HCT116 (cell line): ENCODE results near the gene PDSS2. TPM values are rescaled to one million over a fixed set of nuclear protein-coding genes. Genes with fewer than 3 reads are reported as not detected.

Source experiments
- ATAC-seq: fragments of 200-7000 bp; cut with Tn5 transposase; 2 replicates; pipeline ENCODE4 v1.9.1; 2020; ENCODE audit warnings: mild to moderate bottlenecking, moderate library complexity
- BruUV-seq: library from RNA; stranded (reverse); fragments of 400-500 nt; replicated peaks from 2 replicates; lab custom pipeline; 2021; lab: Mats Ljungman, UMichigan
- CTCF ChIA-PET: fragments of 300-600 bp; sonication (Branson Sonifier 250); formaldehyde crosslinking; loops from one replicate; lab custom pipeline; 2021; ENCODE audit warnings: antibody characterized with exemption; lab: Charles Lee
- POLR2A ChIA-PET: fragments of 300-600, 350-600 bp; sonication (Branson Sonifier 250); formaldehyde crosslinking; loops from one replicate; lab custom pipeline; 2021; ENCODE audit warnings: antibody characterized with exemption; lab: Charles Lee
- RAD21 ChIA-PET, 2 experiments: fragments of 300-600 bp; sonication (Branson Sonifier 250); formaldehyde crosslinking; loops; one replicate each; lab custom pipeline; 2023; ENCODE audit warnings: low total read pairs in 2 of 2; ENCODE audit not compliant: uncharacterized antibody in 2 of 2, unreplicated experiment in 2 of 2, low non-redundant PET in 1 of 2; lab: Charles Lee
- DNase-seq: peaks from one replicate; pipeline ENCODE4 v3.0.0-alpha.2; 2010; ENCODE audit warnings: low read depth, low spot score
- H2AFZ ChIP-seq: fragments of 200-600 bp; shearing (Covaris generic), sonication (generic); 2 replicates; pipeline ENCODE4 v1.6.1; 2017; ENCODE audit warnings: low read depth, mixed run types, mixed read lengths, antibody characterized with exemption, low read length; ENCODE audit not compliant: poor library complexity, severe bottlenecking
- H3K27ac ChIP-seq: 2 replicates; pipeline ENCODE4 v1.5.1; 2012; ENCODE audit warnings: low read depth, low read length
- H3K27me3 ChIP-seq: fragments of 200-600 bp; sonication (generic); 2 replicates; pipeline ENCODE4 v1.6.1; 2016; ENCODE audit warnings: mixed run types, low read length, mixed read lengths; ENCODE audit not compliant: insufficient read depth
- H3K36me3 ChIP-seq, 2 experiments: fragments of 200-500 bp in 1 of 2; fragments of 200-600 bp in 1 of 2; sonication (Bioruptor generic) in 1 of 2; sonication (generic) in 1 of 2; 2 replicates each; pipeline versions ENCODE4 v1.5.1 to v1.6.1; 2014 to 2016; ENCODE audit warnings: low read length in 2 of 2, inconsistent platforms in 1 of 2, mixed read lengths in 1 of 2, mixed run types in 1 of 2; ENCODE audit not compliant: insufficient read depth in 2 of 2, control insufficient read depth in 1 of 2
- H3K4me1 ChIP-seq, 2 experiments: fragments of 200-600 bp in 1 of 2; sonication (generic) in 1 of 2; 2 replicates each; pipeline versions ENCODE4 v1.5.1 to v1.6.1; 2012 to 2017; ENCODE audit warnings: low read length in 2 of 2, inconsistent platforms in 1 of 2, mild to moderate bottlenecking in 1 of 2, mixed read lengths in 1 of 2, mixed run types in 1 of 2, moderate library complexity in 1 of 2; ENCODE audit not compliant: insufficient read depth in 2 of 2, control insufficient read depth in 1 of 2
- H3K4me2 ChIP-seq: fragments of 200-600 bp; sonication (generic); 2 replicates; pipeline ENCODE4 v1.6.1; 2017; ENCODE audit warnings: mixed run types, low read length, mixed read lengths
- H3K4me3 ChIP-seq, 2 experiments: fragments of 200-600 bp in 1 of 2; sonication (generic) in 1 of 2; replicated peaks in 1 of 2; 2 replicates each; pipeline ENCODE4 v1.5.1; 2011 to 2016; ENCODE audit warnings: low read length in 2 of 2, control low read depth in 1 of 2, low read depth in 1 of 2, mild to moderate bottlenecking in 1 of 2, mixed read lengths in 1 of 2, mixed run types in 1 of 2
- H3K79me2 ChIP-seq: fragments of 200-600 bp; sonication (generic); 2 replicates; pipeline ENCODE4 v1.6.1; 2017; ENCODE audit warnings: mild to moderate bottlenecking, mixed run types, low read length, moderate library complexity, mixed read lengths; ENCODE audit not compliant: insufficient read depth
- H3K9ac ChIP-seq: fragments of 200-600 bp; sonication (generic); 2 replicates; pipeline ENCODE4 v1.6.1; 2016; ENCODE audit warnings: low read length, mixed read lengths
- H3K9me2 ChIP-seq: fragments of 200-600 bp; sonication (generic), shearing (Covaris generic); 2 replicates; pipeline ENCODE4 v1.6.1; 2017; ENCODE audit warnings: mixed run types, mild to moderate bottlenecking, moderate library complexity; ENCODE audit not compliant: insufficient read depth
- H3K9me3 ChIP-seq, 2 experiments: fragments of 200-500 bp in 1 of 2; fragments of 200-600 bp in 1 of 2; sonication (Bioruptor generic) in 1 of 2; sonication (generic) in 1 of 2; 2 replicates each; pipeline ENCODE4 v1.6.1; 2014 to 2017; ENCODE audit warnings: low read length in 2 of 2, mixed read lengths in 2 of 2, inconsistent platforms in 1 of 2, low read depth in 1 of 2, mild to moderate bottlenecking in 1 of 2, mixed run types in 1 of 2, moderate library complexity in 1 of 2; ENCODE audit not compliant: control insufficient read depth in 1 of 2, insufficient read depth in 1 of 2
- H4K20me1 ChIP-seq: fragments of 200-600 bp; sonication (generic), shearing (Covaris generic); 2 replicates; pipeline ENCODE4 v1.6.1; 2017; ENCODE audit warnings: mixed run types, mild to moderate bottlenecking, moderate library complexity; ENCODE audit not compliant: insufficient read depth
- CBX3 ChIP-seq: IDR thresholded peaks from 2 replicates; pipeline ENCODE4 v1.6.1; 2012; ENCODE audit warnings: low read depth
- EGR1 ChIP-seq: IDR thresholded peaks from 2 replicates; pipeline ENCODE4 v1.6.1; 2012; ENCODE audit warnings: low read depth
- EZH2 ChIP-seq: fragments of 200-600 bp; sonication (generic); IDR thresholded peaks from 2 replicates; pipeline ENCODE4 v1.6.1; 2017; ENCODE audit warnings: antibody characterized with exemption, mixed run types
- FOSL1 ChIP-seq: IDR thresholded peaks from 2 replicates; pipeline ENCODE4 v1.6.1; 2012; ENCODE audit warnings: low read depth
- JUND ChIP-seq: IDR thresholded peaks from 2 replicates; pipeline ENCODE4 v1.6.1; 2012
- RAD21 ChIP-seq: IDR thresholded peaks from 2 replicates; pipeline ENCODE4 v1.6.1; 2012; ENCODE audit warnings: low read depth, mild to moderate bottlenecking
- SIN3A ChIP-seq: IDR thresholded peaks from 2 replicates; pipeline ENCODE4 v1.6.1; 2012; ENCODE audit warnings: low read depth
- SP1 ChIP-seq: IDR thresholded peaks from 2 replicates; pipeline ENCODE4 v1.6.1; 2012; ENCODE audit warnings: low read depth
- TCF7L2 ChIP-seq: IDR thresholded peaks from 2 replicates; pipeline ENCODE4 v1.7.0; 2011; ENCODE audit warnings: borderline replicate concordance, inconsistent platforms; ENCODE audit not compliant: insufficient read depth, insufficient read length; ENCODE audit errors: extremely low read depth
- ZNF274 ChIP-seq: fragments of 200-500 bp; sonication (Bioruptor generic); IDR thresholded peaks from 2 replicates; pipeline ENCODE4 v1.6.1; 2014; ENCODE audit warnings: mild to moderate bottlenecking, low read depth, low read length, inconsistent platforms
- intact Hi-C: fragments of 100-400 bp; cut with micrococcal nuclease; formaldehyde crosslinking; loops from 2 replicates; pipeline ENCODE4 v1.10.0; 2022
- total RNA-seq: library from RNA; stranded (reverse); gene quantifications from one replicate; pipeline ENCODE4 v1.2.1, GENCODE V29; 2021; ENCODE audit not compliant: unreplicated experiment
- TF ChIP-seq, protein P1 (sequence below): IDR thresholded peaks from 2 replicates; pipeline ENCODE4 v1.6.1; 2012
- TF ChIP-seq, protein P2 (sequence below), 3 experiments: fragments of 200-600 bp in 1 of 3; sonication (generic) in 1 of 3; IDR thresholded peaks in 2 of 3; conservative IDR thresholded peaks in 1 of 3; 2 replicates each; pipeline ENCODE4 v1.5.1; 2012 to 2017; ENCODE audit warnings: low read depth in 2 of 3, low read length in 2 of 3, antibody characterized with exemption in 1 of 3, borderline replicate concordance in 1 of 3, control low read depth in 1 of 3, mild to moderate bottlenecking in 1 of 3, mixed read lengths in 1 of 3, mixed run types in 1 of 3, moderate library complexity in 1 of 3; ENCODE audit not compliant: insufficient read depth in 1 of 3
- TF ChIP-seq, protein P3 (sequence below): IDR thresholded peaks from 2 replicates; pipeline ENCODE4 v1.6.1; 2011; ENCODE audit warnings: mild to moderate bottlenecking, low read length, moderate library complexity; ENCODE audit not compliant: insufficient replicate concordance; ENCODE audit errors: extremely low read depth

Gene PDSS2
- total RNA-seq, 1 experiment from 2014 or later, result 12.2 TPM

DNA sequence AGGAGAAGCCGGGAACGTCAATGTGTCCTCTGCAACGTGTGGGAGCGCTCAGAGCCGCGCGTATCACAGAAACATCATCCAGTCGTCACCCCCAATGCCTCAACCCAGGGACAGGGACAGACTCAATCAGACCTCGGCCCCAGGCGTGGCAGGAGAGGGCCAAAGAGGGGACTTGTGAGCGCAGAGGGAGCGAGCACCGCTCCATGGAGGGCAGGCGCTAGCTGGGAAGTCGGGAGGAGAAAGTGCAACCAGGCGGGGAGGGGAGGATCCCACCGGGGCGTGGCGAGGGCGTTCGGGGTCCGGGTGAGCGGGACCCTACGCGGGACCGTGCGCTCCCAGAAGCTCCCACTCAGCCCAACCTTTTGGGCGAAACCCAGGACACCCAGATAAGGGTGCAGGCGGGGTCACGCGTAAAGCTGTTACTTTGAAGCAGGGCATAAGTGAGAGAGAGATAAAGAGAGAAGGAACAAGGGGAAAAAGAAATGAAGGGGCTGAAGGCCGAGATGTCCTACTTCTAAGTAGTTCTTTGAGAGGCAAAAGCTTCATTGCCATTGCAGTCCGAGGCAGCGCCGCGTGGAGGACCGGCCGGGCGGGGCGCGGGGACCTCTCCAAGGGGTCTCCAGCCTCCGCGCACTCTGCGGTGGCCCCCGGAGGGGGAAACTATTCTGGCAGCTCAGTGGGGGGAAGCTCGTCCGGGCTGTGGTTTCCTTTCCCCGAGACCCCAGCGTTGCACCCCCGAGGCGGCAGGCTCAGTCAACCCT lies 29.7 kb upstream of the PDSS2 start:
- ChIA-PET CTCF (interaction anchor here (1.2 kb wide), 1 partner anchor 140 kb away, joined by 3 read pairs; no protein-coding TSS in a partner anchor), POLR2A (no interaction called here), RAD21 (no interaction called here)
- peak overlapping the region; percentile 5 for H2AFZ ChIP-seq
- H3K4me3 ChIP-seq, result peak overlapping the region; percentile 75 to 79
- H3K27ac ChIP-seq, result peak overlapping the region; percentile 29; the same call in 1 of the 2 replicates
- DNase-seq (no peak), ATAC-seq (peak; percentile 13)
- TF ChIP-seq, protein P1, sequence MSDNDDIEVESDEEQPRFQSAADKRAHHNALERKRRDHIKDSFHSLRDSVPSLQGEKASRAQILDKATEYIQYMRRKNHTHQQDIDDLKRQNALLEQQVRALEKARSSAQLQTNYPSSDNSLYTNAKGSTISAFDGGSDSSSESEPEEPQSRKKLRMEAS, result peak; percentile 7; the same call in 1 of the 2 replicates
- no peak for TF ChIP-seq ZNF274
- no peak for TF ChIP-seq EGR1
- H3K4me2 ChIP-seq, result peak overlapping the region; percentile 89
- no peaks in the 10 kb centered on the region for H3K9me2 ChIP-seq
- BruUV-seq, result no TSS peak
- H3K9ac ChIP-seq, result peak overlapping the region; percentile 48
- H3K9me3 ChIP-seq, result no peaks in the 10 kb centered on the region
- H4K20me1 ChIP-seq, result no peaks in the 10 kb centered on the region
- no peaks in the 10 kb centered on the region for H3K79me2 ChIP-seq
- intact Hi-C loops, result no loop called here
- peaks cover 17 to 26% of the 10 kb centered on the region in 2 experiments for H3K4me1 ChIP-seq
- no peaks in the 10 kb centered on the region for H3K36me3 ChIP-seq
- no peaks in the 10 kb centered on the region for H3K27me3 ChIP-seq

DNA sequence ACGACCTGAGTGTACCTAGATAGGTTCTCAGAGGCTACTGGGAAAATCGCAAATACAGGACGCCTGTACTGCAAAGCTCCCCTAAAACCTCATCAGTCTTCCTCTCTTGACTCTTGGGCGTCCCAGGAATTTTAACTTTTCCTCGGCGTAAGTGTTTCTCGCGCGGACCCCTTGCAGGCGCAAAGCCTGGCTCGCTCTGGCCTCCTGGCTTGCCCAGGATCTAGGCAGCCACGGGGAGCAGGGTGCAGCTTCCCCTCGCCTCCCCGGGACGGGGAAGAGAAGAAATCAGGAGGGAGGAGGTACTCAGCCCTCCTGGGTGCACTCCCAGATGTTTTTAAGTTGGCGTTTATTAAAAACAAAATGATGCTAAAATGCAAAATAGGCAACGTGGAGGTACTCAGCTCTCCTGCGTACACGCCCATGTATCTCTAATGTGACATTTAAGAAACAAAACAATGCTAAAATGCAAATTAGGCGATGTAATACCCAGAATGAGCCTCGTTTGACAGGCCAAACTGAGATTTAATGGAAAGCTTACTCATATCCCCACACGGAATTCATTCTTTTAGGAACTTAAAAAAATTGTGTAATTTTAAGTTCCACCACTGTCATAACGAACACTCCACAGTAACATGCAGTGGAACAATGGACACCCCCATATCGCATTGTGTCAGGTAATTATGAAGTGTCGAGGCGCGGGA lies 29.0 kb upstream of the PDSS2 start:
- H3K4me2 ChIP-seq, result peak overlapping the region; percentile 89
- peak overlapping the region; percentile 5 for H2AFZ ChIP-seq
- TF ChIP-seq SIN3A (no peak), SP1 (no peak), FOSL1 (no peak), RAD21 (no peak), ZNF274 (no peak), JUND (no peak), EZH2 (no peak), EGR1 (no peak), TCF7L2 (no peak), CBX3 (no peak)
- TF ChIP-seq, protein P1, result no peak
- TF ChIP-seq, protein P2, sequence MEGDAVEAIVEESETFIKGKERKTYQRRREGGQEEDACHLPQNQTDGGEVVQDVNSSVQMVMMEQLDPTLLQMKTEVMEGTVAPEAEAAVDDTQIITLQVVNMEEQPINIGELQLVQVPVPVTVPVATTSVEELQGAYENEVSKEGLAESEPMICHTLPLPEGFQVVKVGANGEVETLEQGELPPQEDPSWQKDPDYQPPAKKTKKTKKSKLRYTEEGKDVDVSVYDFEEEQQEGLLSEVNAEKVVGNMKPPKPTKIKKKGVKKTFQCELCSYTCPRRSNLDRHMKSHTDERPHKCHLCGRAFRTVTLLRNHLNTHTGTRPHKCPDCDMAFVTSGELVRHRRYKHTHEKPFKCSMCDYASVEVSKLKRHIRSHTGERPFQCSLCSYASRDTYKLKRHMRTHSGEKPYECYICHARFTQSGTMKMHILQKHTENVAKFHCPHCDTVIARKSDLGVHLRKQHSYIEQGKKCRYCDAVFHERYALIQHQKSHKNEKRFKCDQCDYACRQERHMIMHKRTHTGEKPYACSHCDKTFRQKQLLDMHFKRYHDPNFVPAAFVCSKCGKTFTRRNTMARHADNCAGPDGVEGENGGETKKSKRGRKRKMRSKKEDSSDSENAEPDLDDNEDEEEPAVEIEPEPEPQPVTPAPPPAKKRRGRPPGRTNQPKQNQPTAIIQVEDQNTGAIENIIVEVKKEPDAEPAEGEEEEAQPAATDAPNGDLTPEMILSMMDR (IDR thresholded peaks at IDR 0.05 in 2 of 3, conservative IDR thresholded peaks at IDR 0.05 in 1 of 3; ENCODE audit: borderline replicate concordance in 1 of 3, insufficient read depth in 1 of 3, low read depth in 2 of 3, low read length in 2 of 3), result no peak
- TF ChIP-seq, protein P3, sequence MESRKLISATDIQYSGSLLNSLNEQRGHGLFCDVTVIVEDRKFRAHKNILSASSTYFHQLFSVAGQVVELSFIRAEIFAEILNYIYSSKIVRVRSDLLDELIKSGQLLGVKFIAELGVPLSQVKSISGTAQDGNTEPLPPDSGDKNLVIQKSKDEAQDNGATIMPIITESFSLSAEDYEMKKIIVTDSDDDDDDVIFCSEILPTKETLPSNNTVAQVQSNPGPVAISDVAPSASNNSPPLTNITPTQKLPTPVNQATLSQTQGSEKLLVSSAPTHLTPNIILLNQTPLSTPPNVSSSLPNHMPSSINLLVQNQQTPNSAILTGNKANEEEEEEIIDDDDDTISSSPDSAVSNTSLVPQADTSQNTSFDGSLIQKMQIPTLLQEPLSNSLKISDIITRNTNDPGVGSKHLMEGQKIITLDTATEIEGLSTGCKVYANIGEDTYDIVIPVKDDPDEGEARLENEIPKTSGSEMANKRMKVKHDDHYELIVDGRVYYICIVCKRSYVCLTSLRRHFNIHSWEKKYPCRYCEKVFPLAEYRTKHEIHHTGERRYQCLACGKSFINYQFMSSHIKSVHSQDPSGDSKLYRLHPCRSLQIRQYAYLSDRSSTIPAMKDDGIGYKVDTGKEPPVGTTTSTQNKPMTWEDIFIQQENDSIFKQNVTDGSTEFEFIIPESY, result no peak

More for the DNA sequence above, 29.0 kb upstream of the PDSS2 start:
- no peaks in the 10 kb centered on the region for H3K9me3 ChIP-seq
- no peaks in the 10 kb centered on the region for H4K20me1 ChIP-seq
- peaks cover 14 to 26% of the 10 kb centered on the region in 2 experiments for H3K4me1 ChIP-seq
- H3K9me2 ChIP-seq, result no peaks in the 10 kb centered on the region
- peak overlapping the region; percentile 75 to 79 for H3K4me3 ChIP-seq
- ChIA-PET RAD21 (no interaction called here), POLR2A (no interaction called here), CTCF (interaction anchor here (1.0 to 1.2 kb wide), 2 partner anchors 141 to 170 kb away, joined by 3 read pairs; no protein-coding TSS in a partner anchor)
- H3K79me2 ChIP-seq, result no peaks in the 10 kb centered on the region
- H3K9ac ChIP-seq, result peak overlapping the region; percentile 48; the same call in 1 of the 2 replicates
- no peaks in the 10 kb centered on the region for H3K36me3 ChIP-seq
- no peaks in the 10 kb centered on the region for H3K27me3 ChIP-seq
- ATAC-seq (no peak), DNase-seq (no peak)
- intact Hi-C loops, result no loop called here
- no TSS peak for BruUV-seq
- H3K27ac ChIP-seq, result no peak overlapping the region
